ENCODE data around the gene COL5A1.
A peak's percentile ranks its signal among the peaks of the same experiment; 100 is the strongest.

The COL5A1 gene

GRCh38 chr9:134770972-134771971 is 129.7 kb downstream of the COL5A1 start:
- no peak for DNase-seq (ENCODE audit: low read depth)

GRCh38 chr9:134772331-134772730 is 130.7 kb downstream of the COL5A1 start:
- DNase-seq (ENCODE audit: low read depth), result no peak

GRCh38 chr9:134773842-134774241 is 132.2 kb downstream of the COL5A1 start:
- no peak for DNase-seq (ENCODE audit: low read depth)

GRCh38 chr9:134774410-134774809 is 132.8 kb downstream of the COL5A1 start:
- no peak for DNase-seq (ENCODE audit: low read depth)

GRCh38 chr9:134775081-134775951 is 133.7 kb downstream of the COL5A1 start:
- peak; percentile 89 for DNase-seq (ENCODE audit: low read depth)

GRCh38 chr9:134776080-134776796 is 134.6 kb downstream of the COL5A1 start:
- peak; percentile 70 for DNase-seq (ENCODE audit: low read depth)

GRCh38 chr9:134777153-134777552 is 135.6 kb downstream of the COL5A1 start:
- no peak for DNase-seq (ENCODE audit: low read depth)

- DNase-seq (ENCODE audit: low read depth), result no peak
These were observed 136.6 kb downstream of the COL5A1 start for GRCh38 chr9:134778156-134778555.

- peak; percentile 50 for DNase-seq (ENCODE audit: low read depth)
These were observed 137.3 kb downstream of the COL5A1 start for GRCh38 chr9:134778841-134779411.

- no peak for DNase-seq (ENCODE audit: low read depth)
These were observed 138.0 kb downstream of the COL5A1 start for GRCh38 chr9:134779640-134780039.

GRCh38 chr9:134781591-134782302 is 140.1 kb downstream of the COL5A1 start:
- DNase-seq (ENCODE audit: low read depth), result no peak

GRCh38 chr9:134782921-134783698 is 141.5 kb downstream of the COL5A1 start:
- DNase-seq (ENCODE audit: low read depth), result no peak

- peak; percentile 28 for DNase-seq (ENCODE audit: low read depth)
These were observed 142.1 kb downstream of the COL5A1 start for GRCh38 chr9:134783699-134784039.

- no peak for DNase-seq (ENCODE audit: low read depth)
These were observed 143.1 kb downstream of the COL5A1 start for GRCh38 chr9:134784577-134785305.

- DNase-seq (ENCODE audit: low read depth), result no peak
These were observed 143.9 kb downstream of the COL5A1 start for GRCh38 chr9:134785325-134786108.

- DNase-seq (ENCODE audit: low read depth), result no peak
These were observed 146.3 kb downstream of the COL5A1 start for GRCh38 chr9:134787601-134788531.

GRCh38 chr9:134789168-134789567 is 147.6 kb downstream of the COL5A1 start:
- DNase-seq (ENCODE audit: low read depth), result peak; percentile 25

GRCh38 chr9:134791009-134791408 is 149.4 kb downstream of the COL5A1 start:
- DNase-seq (ENCODE audit: low read depth), result no peak

Data from amniotic epithelial cell (primary cell).